ENCODE results near the gene GALNT14.
"Not testable (repeated sequence)": the region's sequence is repeated elsewhere in the genome, so short reads cannot be mapped to it uniquely, and the experiment has no call there.

GALNT14 gene

GRCh38 chr2:30934066-30934465 lies 204.2 kb downstream of the GALNT14 start:
- DNase-seq, result no peak

- no peak for DNase-seq
Measured at GRCh38 chr2:30933496-30933895, 204.7 kb downstream of the GALNT14 start.

GRCh38 chr2:30932870-30933269 lies 205.4 kb downstream of the GALNT14 start:
- DNase-seq, result no peak

GRCh38 chr2:30931841-30932407 lies 206.3 kb downstream of the GALNT14 start:
- DNase-seq, result no peak

GRCh38 chr2:30930716-30931115 lies 207.5 kb downstream of the GALNT14 start:
- DNase-seq, result no peak

- no peak for DNase-seq
Measured at GRCh38 chr2:30927465-30928075, 210.7 kb downstream of the GALNT14 start.

- DNase-seq, result no peak
Measured at GRCh38 chr2:30926606-30927005, 211.6 kb downstream of the GALNT14 start.

- DNase-seq, result no peak
Measured at GRCh38 chr2:30923623-30924022, 214.6 kb downstream of the GALNT14 start.

GRCh38 chr2:30920511-30920910 lies 217.7 kb downstream of the GALNT14 start:
- DNase-seq, result no peak

- DNase-seq, result peak; percentile 86
Measured at GRCh38 chr2:30915486-30915885, 222.8 kb downstream of the GALNT14 start.

- DNase-seq, result no peak
Measured at GRCh38 chr2:30914456-30914855, 223.8 kb downstream of the GALNT14 start.

GRCh38 chr2:30912056-30912455 lies 226.2 kb downstream of the GALNT14 start:
- no peak for DNase-seq

- DNase-seq, result no peak
Measured at GRCh38 chr2:30911327-30911726, 226.9 kb downstream of the GALNT14 start.

GRCh38 chr2:30910686-30911085 lies 227.6 kb downstream of the GALNT14 start:
- DNase-seq, result no peak

- DNase-seq, result not testable (repeated sequence)
Measured at GRCh38 chr2:30904437-30904836, 233.8 kb downstream of the GALNT14 start.

- no peak for DNase-seq
Measured at GRCh38 chr2:30903326-30903725, 234.9 kb downstream of the GALNT14 start.

GRCh38 chr2:30900381-30900780 lies 237.9 kb downstream of the GALNT14 start:
- no peak for DNase-seq

GRCh38 chr2:30899516-30900054 lies 238.7 kb downstream of the GALNT14 start:
- DNase-seq, result no peak

GRCh38 chr2:30897539-30897938 lies 240.7 kb downstream of the GALNT14 start:
- DNase-seq, result no peak

- DNase-seq, result no peak
Measured at GRCh38 chr2:30894498-30895119, 243.6 kb downstream of the GALNT14 start.

- peak; percentile 69 for DNase-seq
Measured at GRCh38 chr2:30888852-30889409, 249.3 kb downstream of the GALNT14 start.

- DNase-seq, result no peak
Measured at GRCh38 chr2:30886080-30886479, 252.2 kb downstream of the GALNT14 start.

- no peak for DNase-seq
Measured at GRCh38 chr2:30883822-30884221, 254.4 kb downstream of the GALNT14 start.

- no peak for DNase-seq
Measured at GRCh38 chr2:30883184-30883583, 255.1 kb downstream of the GALNT14 start.
